Activated CD4-positive, alpha-beta T cell treated with anti-CD3 and anti-CD28 coated beads for 36 hours (primary cell): ENCODE data around the gene DHX38. TPM values are rescaled to one million over a fixed set of nuclear protein-coding genes. Genes with fewer than 3 reads are reported as not detected.

ENCODE experiments used
- ATAC-seq: fragments of 200-7000 bp; cut with Tn5 transposase; one replicate; pipeline ENCODE4 v1.10.0; 2021; ENCODE audit warnings: mild to moderate bottlenecking, moderate library complexity
- CTCF ChIA-PET: fragments of 350-600 bp; sonication (Branson Sonifier 250); formaldehyde crosslinking; loops from one replicate; lab custom pipeline; 2021; ENCODE audit warnings: antibody characterized with exemption; lab: Charles Lee
- POLR2A ChIA-PET: fragments of 350-600 bp; sonication (Branson Sonifier 250); formaldehyde crosslinking; loops from one replicate; lab custom pipeline; 2021; ENCODE audit warnings: antibody characterized with exemption, inconsistent platforms; lab: Charles Lee
- DNase-seq: peaks from one replicate; pipeline ENCODE4 v3.0.0-alpha.2; 2020
- H3K27ac Mint-ChIP-seq: one replicate; pipeline ENCODE4 v1.8.0; 2021; ENCODE audit warnings: mixed read lengths
- H3K27me3 Mint-ChIP-seq: one replicate; pipeline ENCODE4 v1.8.0; 2021; ENCODE audit warnings: mixed read lengths
- H3K36me3 Mint-ChIP-seq: one replicate; pipeline ENCODE4 v1.8.0; 2021; ENCODE audit warnings: low read depth, mixed read lengths
- H3K4me1 Mint-ChIP-seq: one replicate; pipeline ENCODE4 v1.8.0; 2021; ENCODE audit warnings: mixed read lengths
- H3K4me3 Mint-ChIP-seq: one replicate; pipeline ENCODE4 v1.8.0; 2021; ENCODE audit warnings: mild to moderate bottlenecking, moderate library complexity, mixed read lengths
- H3K9me3 Mint-ChIP-seq: one replicate; pipeline ENCODE4 v1.8.0; 2021; ENCODE audit warnings: low read depth, mixed read lengths
- intact Hi-C, 2 experiments: fragments of 100-400 bp; cut with DNase I in 1 of 2; cut with micrococcal nuclease in 1 of 2; formaldehyde crosslinking; loops; one replicate each; pipeline versions ENCODE4 v1.14.2 to v1.15.1; 2022 to 2024; cut with DNase I, micrococcal nuclease
- total RNA-seq, 2 experiments: library from RNA; stranded (reverse); gene quantifications; one replicate each; pipeline ENCODE4 v1.2.3, GENCODE V29; 2021

Gene DHX38
- total RNA-seq, 2 experiments from 2014 or later: 55.9 to 79.0 TPM

DNA sequence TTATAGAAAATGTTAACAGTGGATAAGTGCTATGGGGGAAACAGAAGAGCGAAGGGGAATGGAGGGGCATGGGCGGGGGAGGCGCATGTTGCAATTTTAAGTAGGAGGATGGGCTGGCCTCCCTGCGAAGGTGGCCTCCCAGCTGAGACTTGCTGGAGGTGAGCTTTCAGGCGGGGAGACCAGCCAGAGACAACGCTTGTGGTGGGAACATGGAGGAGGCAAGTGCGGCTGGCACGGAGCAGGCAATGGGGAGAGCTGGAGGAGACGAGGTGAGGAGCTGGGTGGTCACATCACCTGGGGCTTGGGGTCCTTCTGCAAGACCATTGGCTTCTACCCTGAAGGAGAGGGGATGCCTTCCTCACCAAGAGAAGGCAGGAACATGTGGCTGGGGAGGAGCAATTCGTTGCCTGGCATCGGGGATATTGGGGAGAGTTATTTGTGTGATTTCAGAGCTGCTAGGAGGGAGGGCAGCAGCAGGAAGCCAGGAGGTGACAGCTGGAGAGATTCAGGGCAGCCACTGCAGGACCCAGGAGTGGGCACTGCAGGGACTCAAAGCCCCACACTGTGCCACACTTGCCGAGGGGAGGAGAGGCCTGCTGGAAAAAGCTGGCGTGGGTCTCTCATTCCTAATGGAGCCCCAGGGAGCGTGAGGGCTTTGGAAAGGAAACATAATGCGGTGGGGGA, 43.9 kb downstream of the DHX38 start:
- Mint-ChIP-seq H3K36me3 (no peaks in the 10 kb centered on the region), H3K27ac (no peak overlapping the region), H3K4me3 (no peak overlapping the region), H3K4me1 (no peaks in the 10 kb centered on the region), H3K9me3 (no peaks in the 10 kb centered on the region), H3K27me3 (no peaks in the 10 kb centered on the region)
- intact Hi-C loops: no loop called here
- ATAC-seq (no peak), DNase-seq (no peak)
- CTCF ChIA-PET: interaction anchor here (0.7 kb wide), 1 partner anchor 17 kb away, joined by 3 read pairs; no protein-coding TSS in a partner anchor
- POLR2A ChIA-PET: no interaction called here

DNA sequence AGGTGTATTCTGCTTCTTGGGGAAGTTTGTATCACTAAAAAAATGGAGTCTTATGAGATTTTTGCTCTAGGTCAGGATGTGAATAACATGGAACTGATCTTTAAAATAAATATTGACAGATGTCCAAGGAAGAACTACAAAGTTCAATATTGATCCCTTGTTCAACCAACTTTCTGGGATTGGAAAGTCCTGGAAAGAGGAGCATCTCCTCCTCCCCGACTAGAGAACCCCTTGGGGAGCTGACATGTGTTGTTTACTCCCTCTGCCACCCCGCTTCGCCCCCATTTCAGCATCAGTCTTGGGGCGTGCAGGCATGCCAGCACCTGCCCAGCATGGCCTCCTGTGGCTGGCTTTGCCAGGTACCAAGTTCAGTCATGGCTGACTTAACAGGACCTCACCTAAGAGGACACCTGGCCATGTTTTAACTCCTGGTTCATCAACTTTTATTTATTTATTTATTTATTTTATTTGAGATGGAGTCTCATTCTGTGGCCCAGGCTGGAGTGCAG, 44.5 kb downstream of the DHX38 start:
- H3K27ac Mint-ChIP-seq: no peak overlapping the region
- no peaks in the 10 kb centered on the region for H3K4me1 Mint-ChIP-seq
- DNase-seq (no peak), ATAC-seq (no peak)
- POLR2A ChIA-PET: no interaction called here
- no peak overlapping the region for H3K4me3 Mint-ChIP-seq
- CTCF ChIA-PET: interaction anchor here (0.7 kb wide), 1 partner anchor 17 kb away, joined by 3 read pairs; no protein-coding TSS in a partner anchor
- intact Hi-C loops: no loop called here
- H3K9me3 Mint-ChIP-seq: no peaks in the 10 kb centered on the region
- peaks cover under 1% of the 10 kb centered on the region for H3K27me3 Mint-ChIP-seq
- no peaks in the 10 kb centered on the region for H3K36me3 Mint-ChIP-seq

DNA sequence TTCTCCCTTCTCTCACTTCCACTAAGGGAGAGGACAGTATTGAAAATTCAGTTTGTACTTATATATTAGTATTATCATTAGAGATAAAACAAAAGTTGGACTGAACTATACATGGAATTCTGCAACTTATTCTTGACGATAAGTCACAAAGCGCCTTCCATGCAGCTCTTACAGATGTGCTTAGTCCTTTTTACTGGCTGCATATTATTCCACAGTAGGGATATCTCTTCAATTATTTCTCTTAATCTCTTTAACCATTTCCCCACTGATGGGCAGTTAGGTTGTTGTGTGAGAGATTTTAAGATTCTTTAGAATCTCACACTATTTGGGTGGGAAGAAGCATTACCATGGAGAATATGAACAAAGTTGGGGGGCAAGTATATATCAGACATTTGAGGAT, 46.3 kb downstream of the DHX38 start:
- ATAC-seq (no peak), DNase-seq (no peak)
- CTCF ChIA-PET: no interaction called here
- peaks cover 2% of the 10 kb centered on the region for H3K27me3 Mint-ChIP-seq
- POLR2A ChIA-PET: no interaction called here
- no peaks in the 10 kb centered on the region for H3K9me3 Mint-ChIP-seq
- no peak overlapping the region for H3K4me3 Mint-ChIP-seq
- no peaks in the 10 kb centered on the region for H3K4me1 Mint-ChIP-seq
- no peaks in the 10 kb centered on the region for H3K36me3 Mint-ChIP-seq
- no peak overlapping the region for H3K27ac Mint-ChIP-seq
- intact Hi-C loops: no loop called here

DNA sequence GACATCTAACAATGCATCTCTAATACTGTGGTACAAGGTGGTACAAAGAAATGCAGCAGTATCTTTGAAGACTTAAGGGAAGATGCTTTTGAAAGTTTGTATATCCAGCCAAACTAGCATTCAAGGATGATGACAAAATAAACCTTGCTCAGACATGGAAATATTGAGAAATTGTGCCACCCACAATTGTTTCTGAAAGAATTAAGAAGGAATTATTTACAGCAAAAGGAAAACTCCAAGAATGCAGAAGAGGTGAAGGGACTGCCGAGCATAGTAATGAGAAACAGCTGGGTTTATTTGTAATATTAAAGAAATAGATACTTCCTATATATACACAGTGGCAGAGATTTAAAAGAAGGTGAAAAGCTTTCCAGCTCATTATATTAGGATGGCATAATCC, 48.8 kb downstream of the DHX38 start:
- H3K27ac Mint-ChIP-seq: no peak overlapping the region
- DNase-seq (no peak), ATAC-seq (no peak)
- H3K9me3 Mint-ChIP-seq: peaks cover 2% of the 10 kb centered on the region
- no peaks in the 10 kb centered on the region for H3K4me1 Mint-ChIP-seq
- ChIA-PET CTCF (interaction anchor here (2.1 kb wide), 1 partner anchor 17 kb away, joined by 6 read pairs; no protein-coding TSS in a partner anchor), POLR2A (interaction anchor here (0.6 kb wide), 1 partner anchor 129 kb away, joined by 3 read pairs; no protein-coding TSS in a partner anchor)
- H3K27me3 Mint-ChIP-seq: peaks cover 2% of the 10 kb centered on the region
- intact Hi-C loops: no loop called here
- no peaks in the 10 kb centered on the region for H3K36me3 Mint-ChIP-seq
- no peak overlapping the region for H3K4me3 Mint-ChIP-seq

DNA sequence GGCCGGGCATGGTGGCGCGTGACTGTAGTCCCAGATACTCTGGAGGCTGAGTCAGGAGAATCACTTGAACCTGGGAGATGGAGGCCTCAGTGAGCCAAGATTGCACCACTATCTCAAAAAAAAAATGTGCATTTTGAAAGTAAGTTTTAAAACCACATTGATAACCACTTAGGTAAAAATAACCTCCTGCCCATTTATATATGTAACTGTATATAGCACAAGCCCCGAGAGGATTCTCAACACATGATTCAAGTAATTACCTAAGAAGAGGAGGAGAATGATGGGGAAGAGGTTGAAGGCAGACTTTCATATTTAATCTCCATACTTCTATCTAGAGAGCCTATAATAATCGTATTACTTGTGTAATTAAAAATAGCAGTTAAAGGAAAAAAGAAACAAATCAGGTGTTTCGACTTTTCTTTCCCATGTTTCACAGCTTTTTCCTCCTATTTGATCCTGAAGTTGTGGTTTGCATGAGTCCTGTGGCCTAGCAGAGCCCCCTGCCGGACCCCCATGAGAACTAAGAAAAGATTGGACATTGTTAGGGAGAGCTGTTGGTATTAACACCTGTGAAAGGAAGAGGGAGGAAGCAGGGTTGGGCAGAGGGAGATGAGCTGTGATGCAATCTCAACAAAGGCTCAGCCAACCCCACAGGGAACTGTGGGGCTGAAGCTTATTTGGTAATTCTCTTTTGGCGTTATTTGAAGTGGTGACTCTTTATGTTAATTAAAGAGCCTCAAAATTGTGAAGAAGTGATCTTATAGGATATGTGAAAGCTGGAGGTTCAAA, 56.2 kb downstream of the DHX38 start:
- ChIA-PET POLR2A (interaction anchor here (0.7 kb wide), 1 partner anchor 1746 kb away, joined by 3 read pairs; no protein-coding TSS in a partner anchor), CTCF (no interaction called here)
- intact Hi-C loops: no loop called here
- Mint-ChIP-seq H3K4me1 (no peaks in the 10 kb centered on the region), H3K27ac (no peak overlapping the region), H3K4me3 (no peak overlapping the region), H3K36me3 (no peaks in the 10 kb centered on the region), H3K27me3 (no peaks in the 10 kb centered on the region), H3K9me3 (peaks cover 2% of the 10 kb centered on the region)
- ATAC-seq (no peak), DNase-seq (no peak)

DNA sequence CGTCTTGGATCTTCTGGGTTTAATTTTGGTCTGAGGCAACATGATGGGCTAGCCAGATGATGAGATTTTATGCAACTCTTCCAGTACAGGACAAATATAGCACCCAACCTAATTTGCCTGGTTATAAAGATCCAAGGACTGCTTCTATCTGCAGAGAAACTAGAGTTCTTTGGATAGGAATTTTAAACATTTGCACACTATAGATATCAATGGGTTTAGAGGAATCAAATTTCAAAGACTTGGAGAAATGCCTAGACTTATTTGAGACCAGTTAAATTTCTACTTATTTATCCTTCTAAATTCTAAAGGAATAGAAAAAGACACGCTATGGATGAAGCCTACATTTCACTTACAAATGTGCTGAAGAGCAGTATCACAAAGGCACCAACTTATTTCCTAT, 65.7 kb downstream of the DHX38 start:
- ATAC-seq (no peak), DNase-seq (no peak)
- Mint-ChIP-seq H3K27ac (no peak overlapping the region), H3K4me3 (no peak overlapping the region), H3K27me3 (no peaks in the 10 kb centered on the region), H3K9me3 (no peaks in the 10 kb centered on the region), H3K4me1 (no peaks in the 10 kb centered on the region), H3K36me3 (no peaks in the 10 kb centered on the region)
- POLR2A ChIA-PET: no interaction called here
- intact Hi-C loops: no loop called here
- CTCF ChIA-PET: no interaction called here

DNA sequence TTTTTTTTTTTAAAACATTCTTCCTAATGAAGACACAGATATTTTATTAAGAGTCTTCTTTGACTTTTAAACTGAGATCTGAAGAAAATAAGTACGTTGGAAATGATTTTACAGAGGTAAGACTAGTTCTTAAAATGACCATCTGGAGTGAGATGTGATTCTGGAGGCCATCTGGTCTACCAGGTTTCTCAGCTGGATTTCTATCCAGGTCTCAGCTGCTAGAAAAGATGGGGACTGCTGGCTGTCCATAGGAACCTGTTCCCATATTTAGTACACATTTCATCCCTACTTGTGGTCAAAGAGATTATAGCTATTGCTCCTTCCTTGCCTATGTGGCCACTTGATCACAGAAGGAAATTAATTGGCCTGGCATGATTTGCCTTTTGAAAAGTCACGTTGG, 66.2 kb downstream of the DHX38 start:
- intact Hi-C loops: no loop called here
- CTCF ChIA-PET: interaction anchor here (1.0 kb wide), 1 partner anchor 22 kb away, joined by 3 read pairs; no protein-coding TSS in a partner anchor
- DNase-seq: no peak
- Mint-ChIP-seq H3K4me1 (no peaks in the 10 kb centered on the region), H3K4me3 (no peak overlapping the region), H3K27ac (no peak overlapping the region), H3K9me3 (no peaks in the 10 kb centered on the region), H3K36me3 (no peaks in the 10 kb centered on the region), H3K27me3 (no peaks in the 10 kb centered on the region)
- POLR2A ChIA-PET: no interaction called here
- ATAC-seq: no peak

DNA sequence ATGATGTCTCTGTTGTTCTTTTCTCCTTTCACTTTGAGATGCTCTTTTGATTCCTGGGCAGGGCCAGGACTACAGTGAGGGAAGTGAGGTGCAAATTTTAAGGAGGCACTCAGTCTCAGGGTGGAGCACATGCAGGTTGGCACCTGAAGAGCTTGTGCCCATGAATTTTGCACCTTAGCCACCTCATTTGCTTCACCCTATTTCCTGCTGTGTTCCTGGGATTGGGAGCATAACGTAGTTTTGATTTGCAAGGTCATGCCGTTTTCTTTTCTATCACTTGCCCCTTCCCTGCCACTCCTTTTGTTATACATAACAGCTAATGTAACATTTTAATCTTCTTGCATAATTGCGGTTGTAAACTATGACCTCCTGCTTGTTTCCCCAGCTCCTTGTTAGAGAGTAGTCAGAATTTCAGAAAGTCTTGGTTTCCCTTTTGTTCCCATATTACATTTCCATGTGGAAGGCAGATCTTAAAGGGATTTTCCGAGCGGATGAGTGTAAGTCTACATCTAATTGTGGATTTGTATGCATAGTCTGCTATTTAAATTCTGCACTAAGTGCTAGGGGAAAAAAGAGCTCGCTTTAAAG, 68.6 kb downstream of the DHX38 start:
- intact Hi-C loops: no loop called here
- Mint-ChIP-seq H3K27me3 (peaks cover 3% of the 10 kb centered on the region), H3K27ac (no peak overlapping the region), H3K36me3 (no peaks in the 10 kb centered on the region), H3K9me3 (no peaks in the 10 kb centered on the region), H3K4me1 (no peaks in the 10 kb centered on the region), H3K4me3 (no peak overlapping the region)
- DNase-seq: no peak
- ChIA-PET CTCF (no interaction called here), POLR2A (no interaction called here)
- no peak for ATAC-seq

Other genes with a start within 250 kb of the DHX38 start
- 10 to 100 TPM; 15.4 to 16.9 TPM for gene ATXN1L, start 247.9 kb upstream of the DHX38 start, total RNA-seq
- gene ZNF821, start 209.7 kb upstream of the DHX38 start, total RNA-seq: 1 to 10 TPM; 6.0 to 7.7 TPM
- 100 to 1,000 TPM; 170 to 179 TPM for gene IST1, start 198.3 kb upstream of the DHX38 start, total RNA-seq
- gene PKD1L3, start 93.4 kb upstream of the DHX38 start, total RNA-seq: not detected
- 10 to 100 TPM; 15.5 to 21.4 TPM for gene DHODH, start 85.1 kb upstream of the DHX38 start, total RNA-seq
- gene HP, start 39.3 kb upstream of the DHX38 start, total RNA-seq: not detected
- gene HPR, start 30.6 kb upstream of the DHX38 start, total RNA-seq: not detected
- gene TXNL4B, start 227 bp upstream of the DHX38 start, total RNA-seq: 10 to 100 TPM; 17.6 to 24.6 TPM
- gene PMFBP1, start 78.3 kb downstream of the DHX38 start, total RNA-seq: under 1 TPM; 0.64 to 0.88 TPM